ENCODE results near the gene ZSWIM7.
"Not testable (repeated sequence)": the region's sequence is repeated elsewhere in the genome, so short reads cannot be mapped to it uniquely, and the experiment has no call there.

ZSWIM7 gene

GRCh38 chr17:15946611-15947120, 52.8 kb downstream of the ZSWIM7 start:
- Histone ChIP-seq H3K9me3 (ENCODE audit: control insufficient read depth in 2 of 2, low read length in 2 of 2) (no peaks in the 10 kb centered on the region), H3K27ac (ENCODE audit: low read length) (no peak overlapping the region), H3K9ac (ENCODE audit: low read length in 2 of 2) (no peak overlapping the region), H3K4me1 (ENCODE audit: control insufficient read depth, insufficient read depth, low read length) (peaks cover 25% of the 10 kb centered on the region), H3K36me3 (ENCODE audit: control insufficient read depth in 2 of 2, insufficient read depth in 2 of 2, low read length in 2 of 2) (no peaks in the 10 kb centered on the region), H3K27me3 (ENCODE audit: control insufficient read depth in 1 of 2, insufficient read depth in 2 of 2, low read length in 2 of 2) (peaks cover 8 to 39% of the 10 kb centered on the region in 2 donors), H3K4me3 (ENCODE audit: low read length in 2 of 2) (no peak overlapping the region)

GRCh38 chr17:15945527-15946191, 53.8 kb downstream of the ZSWIM7 start:
- Histone ChIP-seq H3K4me1 (ENCODE audit: control insufficient read depth, insufficient read depth, low read length) (peaks cover 25% of the 10 kb centered on the region), H3K9me3 (ENCODE audit: control insufficient read depth in 2 of 2, low read length in 2 of 2) (peaks cover 0 to 3% of the 10 kb centered on the region in 2 donors), H3K36me3 (ENCODE audit: control insufficient read depth in 2 of 2, insufficient read depth in 2 of 2, low read length in 2 of 2) (no peaks in the 10 kb centered on the region), H3K27me3 (ENCODE audit: control insufficient read depth in 1 of 2, insufficient read depth in 2 of 2, low read length in 2 of 2) (peaks cover 8 to 39% of the 10 kb centered on the region in 2 donors), H3K4me3 (ENCODE audit: low read length in 2 of 2) (peak overlapping the region; percentile 80 to 81), H3K27ac (ENCODE audit: low read length) (no peak overlapping the region), H3K9ac (ENCODE audit: low read length in 2 of 2) (no peak overlapping the region)

GRCh38 chr17:15944759-15945526, 54.6 kb downstream of the ZSWIM7 start, which contains the start of gene ADORA2B:
Gene ADORA2B (plus strand): TSS chr17:15945130. CDS start chr17:15945249, 119 bp downstream.
- H3K9ac ChIP-seq (ENCODE audit: low read length in 2 of 2): no peak within 1 kb of the TSS
- peaks cover 25% of the 10 kb centered on the region for H3K4me1 ChIP-seq (ENCODE audit: control insufficient read depth, insufficient read depth, low read length)
- peaks cover 8 to 39% of the 10 kb centered on the region in 2 donors for H3K27me3 ChIP-seq (ENCODE audit: control insufficient read depth in 1 of 2, insufficient read depth in 2 of 2, low read length in 2 of 2)
- no peak within 1 kb of the TSS for H3K27ac ChIP-seq (ENCODE audit: low read length)
- H3K4me3 ChIP-seq (ENCODE audit: low read length in 2 of 2): peak within 1 kb of the TSS; percentile 80 to 81
- H3K36me3 ChIP-seq (ENCODE audit: control insufficient read depth in 2 of 2, insufficient read depth in 2 of 2, low read length in 2 of 2): no peaks in the 10 kb centered on the region
- H3K9me3 ChIP-seq (ENCODE audit: control insufficient read depth in 2 of 2, low read length in 2 of 2): peaks cover 0 to 4% of the 10 kb centered on the region in 2 donors

GRCh38 chr17:15943971-15944758, 55.3 kb downstream of the ZSWIM7 start:
- Histone ChIP-seq H3K4me1 (ENCODE audit: control insufficient read depth, insufficient read depth, low read length) (peaks cover 25% of the 10 kb centered on the region), H3K9me3 (ENCODE audit: control insufficient read depth in 2 of 2, low read length in 2 of 2) (peaks cover 0 to 4% of the 10 kb centered on the region in 2 donors), H3K27me3 (ENCODE audit: control insufficient read depth in 1 of 2, insufficient read depth in 2 of 2, low read length in 2 of 2) (peaks cover 8 to 39% of the 10 kb centered on the region in 2 donors), H3K27ac (ENCODE audit: low read length) (no peak overlapping the region), H3K9ac (ENCODE audit: low read length in 2 of 2) (no peak overlapping the region), H3K4me3 (ENCODE audit: low read length in 2 of 2) (peak overlapping the region; percentile 80 to 81), H3K36me3 (ENCODE audit: control insufficient read depth in 2 of 2, insufficient read depth in 2 of 2, low read length in 2 of 2) (no peaks in the 10 kb centered on the region)

- no peak overlapping the region for H3K9ac ChIP-seq (ENCODE audit: low read length in 2 of 2)
- peaks cover 7 to 39% of the 10 kb centered on the region in 2 donors for H3K27me3 ChIP-seq (ENCODE audit: control insufficient read depth in 1 of 2, insufficient read depth in 2 of 2, low read length in 2 of 2)
- H3K4me1 ChIP-seq (ENCODE audit: control insufficient read depth, insufficient read depth, low read length): peaks cover 25% of the 10 kb centered on the region
- H3K27ac ChIP-seq (ENCODE audit: low read length): no peak overlapping the region
- H3K4me3 ChIP-seq (ENCODE audit: low read length in 2 of 2): no peak overlapping the region
- no peaks in the 10 kb centered on the region for H3K36me3 ChIP-seq (ENCODE audit: control insufficient read depth in 2 of 2, insufficient read depth in 2 of 2, low read length in 2 of 2)
- peaks cover 0 to 4% of the 10 kb centered on the region in 2 donors for H3K9me3 ChIP-seq (ENCODE audit: control insufficient read depth in 2 of 2, low read length in 2 of 2)
Measured at GRCh38 chr17:15942207-15942833, 57.2 kb downstream of the ZSWIM7 start.

- Histone ChIP-seq H3K4me1 (ENCODE audit: control insufficient read depth, insufficient read depth, low read length) (peaks cover 25% of the 10 kb centered on the region), H3K9me3 (ENCODE audit: control insufficient read depth in 2 of 2, low read length in 2 of 2) (peaks cover 0 to 4% of the 10 kb centered on the region in 2 donors)
Measured at GRCh38 chr17:15941781-15942180, 57.7 kb downstream of the ZSWIM7 start.

GRCh38 chr17:15936481-15936880, 63.0 kb downstream of the ZSWIM7 start:
- H3K27me3 ChIP-seq (ENCODE audit: control insufficient read depth in 1 of 2, insufficient read depth in 2 of 2, low read length in 2 of 2); H3K4me1 ChIP-seq (ENCODE audit: control insufficient read depth, insufficient read depth, low read length); H3K9me3 ChIP-seq (ENCODE audit: control insufficient read depth in 2 of 2, low read length in 2 of 2); H3K36me3 ChIP-seq (ENCODE audit: control insufficient read depth in 2 of 2, insufficient read depth in 2 of 2, low read length in 2 of 2); H3K4me3 ChIP-seq (ENCODE audit: low read length in 2 of 2); H3K27ac ChIP-seq (ENCODE audit: low read length); H3K9ac ChIP-seq (ENCODE audit: low read length in 2 of 2): not testable (repeated sequence)

More at GRCh38 chr17:15941781-15942180, 57.7 kb downstream of the ZSWIM7 start:
- H3K4me3 ChIP-seq (ENCODE audit: low read length in 2 of 2): no peak overlapping the region
- peaks cover 5 to 36% of the 10 kb centered on the region in 2 donors for H3K27me3 ChIP-seq (ENCODE audit: control insufficient read depth in 1 of 2, insufficient read depth in 2 of 2, low read length in 2 of 2)
- H3K9ac ChIP-seq (ENCODE audit: low read length in 2 of 2): no peak overlapping the region
- H3K27ac ChIP-seq (ENCODE audit: low read length): no peak overlapping the region
- no peaks in the 10 kb centered on the region for H3K36me3 ChIP-seq (ENCODE audit: control insufficient read depth in 2 of 2, insufficient read depth in 2 of 2, low read length in 2 of 2)

GRCh38 chr17:15935891-15936290, 63.6 kb downstream of the ZSWIM7 start:
- Histone ChIP-seq H3K27me3 (ENCODE audit: control insufficient read depth in 1 of 2, insufficient read depth in 2 of 2, low read length in 2 of 2) (no peaks in the 10 kb centered on the region), H3K9ac (ENCODE audit: low read length in 2 of 2) (no peak overlapping the region), H3K9me3 (ENCODE audit: control insufficient read depth in 2 of 2, low read length in 2 of 2) (peaks cover 0 to 4% of the 10 kb centered on the region in 2 donors), H3K27ac (ENCODE audit: low read length) (no peak overlapping the region), H3K4me1 (ENCODE audit: control insufficient read depth, insufficient read depth, low read length) (no peaks in the 10 kb centered on the region), H3K4me3 (ENCODE audit: low read length in 2 of 2) (no peak overlapping the region), H3K36me3 (ENCODE audit: control insufficient read depth in 2 of 2, insufficient read depth in 2 of 2, low read length in 2 of 2) (no peaks in the 10 kb centered on the region)

- H3K9me3 ChIP-seq (ENCODE audit: control insufficient read depth in 2 of 2, low read length in 2 of 2): no peaks in the 10 kb centered on the region
- H3K36me3 ChIP-seq (ENCODE audit: control insufficient read depth in 2 of 2, insufficient read depth in 2 of 2, low read length in 2 of 2): no peaks in the 10 kb centered on the region
- H3K27ac ChIP-seq (ENCODE audit: low read length): no peak overlapping the region
- no peak overlapping the region for H3K9ac ChIP-seq (ENCODE audit: low read length in 2 of 2)
- H3K27me3 ChIP-seq (ENCODE audit: control insufficient read depth in 1 of 2, insufficient read depth in 2 of 2, low read length in 2 of 2): no peaks in the 10 kb centered on the region
- no peak overlapping the region for H3K4me3 ChIP-seq (ENCODE audit: low read length in 2 of 2)
- H3K4me1 ChIP-seq (ENCODE audit: control insufficient read depth, insufficient read depth, low read length): no peaks in the 10 kb centered on the region
Measured at GRCh38 chr17:15934866-15935265, 64.6 kb downstream of the ZSWIM7 start.

- Histone ChIP-seq H3K4me1 (ENCODE audit: control insufficient read depth, insufficient read depth, low read length) (peaks cover 6% of the 10 kb centered on the region), H3K9ac (ENCODE audit: low read length in 2 of 2) (no peak overlapping the region), H3K27me3 (ENCODE audit: control insufficient read depth in 1 of 2, insufficient read depth in 2 of 2, low read length in 2 of 2) (no peaks in the 10 kb centered on the region), H3K4me3 (ENCODE audit: low read length in 2 of 2) (no peak overlapping the region), H3K9me3 (ENCODE audit: control insufficient read depth in 2 of 2, low read length in 2 of 2) (no peaks in the 10 kb centered on the region), H3K27ac (ENCODE audit: low read length) (no peak overlapping the region), H3K36me3 (ENCODE audit: control insufficient read depth in 2 of 2, insufficient read depth in 2 of 2, low read length in 2 of 2) (no peaks in the 10 kb centered on the region)
Measured at GRCh38 chr17:15931394-15931793, 68.1 kb downstream of the ZSWIM7 start.
